ENCODE results near the gene EXOC3. TPM values are rescaled to one million over a fixed set of nuclear protein-coding genes. Genes with fewer than 3 reads are reported as not detected.

EXOC3 gene
- total RNA-seq, 2 experiments from 2014 or later = 41.6 to 41.7 TPM

- no peak overlapping the region for H3K27ac Mint-ChIP-seq
- H3K9me3 Mint-ChIP-seq = no peaks in the 10 kb centered on the region
- no peak overlapping the region for H3K4me3 Mint-ChIP-seq
- H3K27me3 Mint-ChIP-seq (ENCODE audit: low read depth) = no peaks in the 10 kb centered on the region
- peak; percentile 0 for DNase-seq
- intact Hi-C loops (cut with micrococcal nuclease) = no loop called here
- H3K4me1 Mint-ChIP-seq (ENCODE audit: low read depth) = peaks cover 13% of the 10 kb centered on the region
- CTCF ChIA-PET = no interaction called here
- H3K36me3 Mint-ChIP-seq (ENCODE audit: low read depth) = peaks cover 2% of the 10 kb centered on the region
These were observed 3.8 kb upstream of the EXOC3 start for GRCh38 chr5:439181-439580.

GRCh38 chr5:439636-440035 is 3.3 kb upstream of the EXOC3 start:
- Mint-ChIP-seq H3K36me3 (ENCODE audit: low read depth) (peaks cover 2% of the 10 kb centered on the region), H3K27ac (no peak overlapping the region), H3K9me3 (no peaks in the 10 kb centered on the region), H3K4me1 (ENCODE audit: low read depth) (peaks cover 17% of the 10 kb centered on the region), H3K4me3 (no peak overlapping the region), H3K27me3 (ENCODE audit: low read depth) (no peaks in the 10 kb centered on the region)
- CTCF ChIA-PET = no interaction called here
- intact Hi-C loops (cut with micrococcal nuclease) = no loop called here
- peak; percentile 2 for DNase-seq

GRCh38 chr5:440401-441201 is 2.4 kb upstream of the EXOC3 start:
- no peaks in the 10 kb centered on the region for H3K9me3 Mint-ChIP-seq
- CTCF ChIA-PET = no interaction called here
- H3K36me3 Mint-ChIP-seq (ENCODE audit: low read depth) = peaks cover 5% of the 10 kb centered on the region
- intact Hi-C loops (cut with micrococcal nuclease) = no loop called here
- no peak overlapping the region for H3K4me3 Mint-ChIP-seq
- no peak overlapping the region for H3K27ac Mint-ChIP-seq
- H3K27me3 Mint-ChIP-seq (ENCODE audit: low read depth) = no peaks in the 10 kb centered on the region
- H3K4me1 Mint-ChIP-seq (ENCODE audit: low read depth) = peaks cover 22% of the 10 kb centered on the region
- peak; percentile 1 for DNase-seq

- CTCF ChIA-PET = no interaction called here
- peaks cover 10% of the 10 kb centered on the region for H3K36me3 Mint-ChIP-seq (ENCODE audit: low read depth)
- H3K4me1 Mint-ChIP-seq (ENCODE audit: low read depth) = peaks cover 29% of the 10 kb centered on the region
- H3K4me3 Mint-ChIP-seq = peak overlapping the region; percentile 95
- DNase-seq = peak; percentile 4
- no peaks in the 10 kb centered on the region for H3K9me3 Mint-ChIP-seq
- H3K27me3 Mint-ChIP-seq (ENCODE audit: low read depth) = no peaks in the 10 kb centered on the region
- intact Hi-C loops (cut with micrococcal nuclease) = loop anchor here (2.0 kb wide), 1 partner anchor 17 kb away; no protein-coding TSS in a partner anchor
- no peak overlapping the region for H3K27ac Mint-ChIP-seq
These were observed 1.0 kb upstream of the EXOC3 start for GRCh38 chr5:441996-442334.

- DNase-seq = peak; percentile 36
- Mint-ChIP-seq H3K27me3 (ENCODE audit: low read depth) (no peaks in the 10 kb centered on the region), H3K4me1 (ENCODE audit: low read depth) (peaks cover 31% of the 10 kb centered on the region), H3K4me3 (peak overlapping the region; percentile 95), H3K36me3 (ENCODE audit: low read depth) (peaks cover 19% of the 10 kb centered on the region), H3K27ac (peak overlapping the region; percentile 51), H3K9me3 (no peaks in the 10 kb centered on the region)
- CTCF ChIA-PET = interaction anchor here (0.6 to 1.4 kb wide), 2 partner anchors 10 to 15 kb away, joined by 3 to 4 read pairs; no protein-coding TSS in a partner anchor
- intact Hi-C loops (cut with micrococcal nuclease) = loop anchor here (1.0 to 2.0 kb wide), 2 partner anchors 15 to 168 kb away; no protein-coding TSS in a partner anchor
These were observed 519 bp downstream of the EXOC3 start for GRCh38 chr5:443239-444151.

GRCh38 chr5:444226-444625 is 1.2 kb downstream of the EXOC3 start:
- Mint-ChIP-seq H3K4me1 (ENCODE audit: low read depth) (peaks cover 33% of the 10 kb centered on the region), H3K36me3 (ENCODE audit: low read depth) (peaks cover 26% of the 10 kb centered on the region)
- CTCF ChIA-PET = interaction anchor here (1.4 kb wide), 1 partner anchor 9 kb away, joined by 4 read pairs; no protein-coding TSS in a partner anchor

GRCh38 chr5:445591-445990 is 2.6 kb downstream of the EXOC3 start:
- H3K4me1 Mint-ChIP-seq (ENCODE audit: low read depth) = peaks cover 33% of the 10 kb centered on the region
- CTCF ChIA-PET = interaction anchor here (0.6 to 4.3 kb wide), 10 partner anchors 9 to 225 kb away, joined by 3 to 27 read pairs (median 4); no protein-coding TSS in a partner anchor

More at GRCh38 chr5:444226-444625, 1.2 kb downstream of the EXOC3 start:
- H3K4me3 Mint-ChIP-seq = peak overlapping the region; percentile 95
- no peaks in the 10 kb centered on the region for H3K27me3 Mint-ChIP-seq (ENCODE audit: low read depth)
- intact Hi-C loops (cut with micrococcal nuclease) = no loop called here
- no peak for DNase-seq
- no peaks in the 10 kb centered on the region for H3K9me3 Mint-ChIP-seq
- peak overlapping the region; percentile 51 for H3K27ac Mint-ChIP-seq

GRCh38 chr5:446066-446882 is 3.3 kb downstream of the EXOC3 start:
- CTCF ChIA-PET = interaction anchor here (0.6 to 4.3 kb wide), 22 partner anchors 10 to 729 kb away, joined by 3 to 27 read pairs (median 4); no protein-coding TSS in a partner anchor
- Mint-ChIP-seq H3K9me3 (peaks cover 5% of the 10 kb centered on the region), H3K4me1 (ENCODE audit: low read depth) (peaks cover 33% of the 10 kb centered on the region), H3K4me3 (no peak overlapping the region), H3K27me3 (ENCODE audit: low read depth) (no peaks in the 10 kb centered on the region), H3K36me3 (ENCODE audit: low read depth) (peaks cover 45% of the 10 kb centered on the region), H3K27ac (no peak overlapping the region)
- no peak for DNase-seq
- intact Hi-C loops (cut with micrococcal nuclease) = loop anchor here (2.0 kb wide), 1 partner anchor 27 kb away; no protein-coding TSS in a partner anchor

More at GRCh38 chr5:445591-445990, 2.6 kb downstream of the EXOC3 start:
- Mint-ChIP-seq H3K27ac (no peak overlapping the region), H3K36me3 (ENCODE audit: low read depth) (peaks cover 39% of the 10 kb centered on the region), H3K4me3 (no peak overlapping the region), H3K9me3 (no peaks in the 10 kb centered on the region), H3K27me3 (ENCODE audit: low read depth) (no peaks in the 10 kb centered on the region)
- DNase-seq = no peak
- intact Hi-C loops (cut with micrococcal nuclease) = no loop called here

- Mint-ChIP-seq H3K27ac (no peak overlapping the region), H3K36me3 (ENCODE audit: low read depth) (peaks cover 50% of the 10 kb centered on the region), H3K4me1 (ENCODE audit: low read depth) (peaks cover 29% of the 10 kb centered on the region), H3K4me3 (no peak overlapping the region), H3K9me3 (peaks cover 10% of the 10 kb centered on the region), H3K27me3 (ENCODE audit: low read depth) (no peaks in the 10 kb centered on the region)
- no peak for DNase-seq
- intact Hi-C loops (cut with micrococcal nuclease) = loop anchor here (2.0 kb wide), 1 partner anchor 26 kb away; no protein-coding TSS in a partner anchor
- CTCF ChIA-PET = interaction anchor here (0.6 to 4.3 kb wide), 18 partner anchors 10 to 728 kb away, joined by 3 to 27 read pairs (median 4); no protein-coding TSS in a partner anchor
These were observed 3.9 kb downstream of the EXOC3 start for GRCh38 chr5:446883-447263.

GRCh38 chr5:447501-447900 is 4.5 kb downstream of the EXOC3 start:
- Mint-ChIP-seq H3K4me3 (no peak overlapping the region), H3K27me3 (ENCODE audit: low read depth) (no peaks in the 10 kb centered on the region), H3K4me1 (ENCODE audit: low read depth) (peaks cover 32% of the 10 kb centered on the region), H3K9me3 (peaks cover 17% of the 10 kb centered on the region), H3K36me3 (ENCODE audit: low read depth) (peaks cover 56% of the 10 kb centered on the region), H3K27ac (no peak overlapping the region)
- intact Hi-C loops (cut with micrococcal nuclease) = loop anchor here (2.0 kb wide), 1 partner anchor 25 kb away; no protein-coding TSS in a partner anchor
- DNase-seq = peak; percentile 3
- CTCF ChIA-PET = interaction anchor here (0.7 to 4.3 kb wide), 11 partner anchors 11 to 260 kb away, joined by 3 to 27 read pairs (median 6); no protein-coding TSS in a partner anchor

GRCh38 chr5:448061-448765 is 5.2 kb downstream of the EXOC3 start:
- DNase-seq = peak; percentile 1
- H3K4me1 Mint-ChIP-seq (ENCODE audit: low read depth) = peaks cover 37% of the 10 kb centered on the region
- H3K27ac Mint-ChIP-seq = peak overlapping the region; percentile 25
- peaks cover 20% of the 10 kb centered on the region for H3K9me3 Mint-ChIP-seq
- intact Hi-C loops (cut with micrococcal nuclease) = no loop called here
- no peak overlapping the region for H3K4me3 Mint-ChIP-seq
- H3K36me3 Mint-ChIP-seq (ENCODE audit: low read depth) = peaks cover 62% of the 10 kb centered on the region
- H3K27me3 Mint-ChIP-seq (ENCODE audit: low read depth) = no peaks in the 10 kb centered on the region
- CTCF ChIA-PET = interaction anchor here (1.0 to 4.3 kb wide), 2 partner anchors 10 to 24 kb away, joined by 4 to 27 read pairs; no protein-coding TSS in a partner anchor

Data from activated naive CD4-positive, alpha-beta T cell treated with anti-CD3 and anti-CD28 coated beads for 36 hours (primary cell).